Activated CD4-positive, alpha-beta memory T cell treated with anti-CD3 and anti-CD28 coated beads, Interleukin-2, amount 10 ng/mL, durations not matched to agents 7 days and 5 days (primary cell): Measurements from ENCODE around the gene REL. TPM values are rescaled to one million over a fixed set of nuclear protein-coding genes. Genes with fewer than 3 reads are reported as not detected.
A peak's percentile ranks its signal among the peaks of the same experiment; 100 is the strongest.

Experiments used
- CTCF ChIA-PET: fragments of 350-600 bp; sonication (Branson Sonifier 250); formaldehyde crosslinking; loops from one replicate; lab custom pipeline; 2021; ENCODE audit warnings: antibody characterized with exemption, inconsistent platforms; lab: Charles Lee
- POLR2A ChIA-PET: fragments of 350-600 bp; sonication (Branson Sonifier 250); formaldehyde crosslinking; loops from one replicate; lab custom pipeline; 2021; ENCODE audit warnings: antibody characterized with exemption; lab: Charles Lee
- DNase-seq: peaks from one replicate; pipeline ENCODE4 v3.0.0-alpha.2; 2020
- H3K27ac Mint-ChIP-seq: one replicate; pipeline ENCODE4 v1.8.0; 2021; ENCODE audit warnings: mild to moderate bottlenecking, mixed read lengths
- H3K27me3 Mint-ChIP-seq: one replicate; pipeline ENCODE4 v1.8.0; 2021; ENCODE audit warnings: mixed read lengths
- H3K36me3 Mint-ChIP-seq: one replicate; pipeline ENCODE4 v1.8.0; 2021; ENCODE audit warnings: low read depth, mixed read lengths
- H3K4me1 Mint-ChIP-seq: one replicate; pipeline ENCODE4 v1.8.0; 2021; ENCODE audit warnings: mixed read lengths
- H3K4me3 Mint-ChIP-seq: one replicate; pipeline ENCODE4 v1.8.0; 2021; ENCODE audit warnings: mild to moderate bottlenecking, mixed read lengths
- H3K9me3 Mint-ChIP-seq: one replicate; pipeline ENCODE4 v1.8.0; 2021; ENCODE audit warnings: mixed read lengths
- total RNA-seq, 2 experiments: library from RNA; stranded (reverse); gene quantifications; one replicate each; pipeline ENCODE4 v1.2.3, GENCODE V29; 2021

Gene REL
- total RNA-seq, 2 experiments from 2014 or later, result 22.9 to 24.0 TPM

GRCh38 chr2:60960706-60961105 is 79.3 kb downstream of the REL start:
- H3K4me1 Mint-ChIP-seq, result peaks cover 16% of the 10 kb centered on the region
- no peak for DNase-seq
- H3K9me3 Mint-ChIP-seq, result peaks cover 4% of the 10 kb centered on the region
- no peak overlapping the region for H3K4me3 Mint-ChIP-seq
- no peak overlapping the region for H3K27ac Mint-ChIP-seq
- POLR2A ChIA-PET, result no interaction called here
- CTCF ChIA-PET, result interaction anchor here (0.6 kb wide), 1 partner anchor 382 kb away, joined by 3 read pairs; no protein-coding TSS in a partner anchor
- peaks cover 33% of the 10 kb centered on the region for H3K36me3 Mint-ChIP-seq
- no peaks in the 10 kb centered on the region for H3K27me3 Mint-ChIP-seq

- ChIA-PET POLR2A (no interaction called here), CTCF (interaction anchor here (0.6 kb wide), 1 partner anchor 381 kb away, joined by 3 read pairs; no protein-coding TSS in a partner anchor)
- Mint-ChIP-seq H3K27ac (no peak overlapping the region), H3K27me3 (no peaks in the 10 kb centered on the region), H3K36me3 (peaks cover 35% of the 10 kb centered on the region), H3K4me1 (peaks cover 21% of the 10 kb centered on the region), H3K9me3 (peaks cover 4% of the 10 kb centered on the region), H3K4me3 (no peak overlapping the region)
- no peak for DNase-seq
These were observed 80.1 kb downstream of the REL start for GRCh38 chr2:60961457-60961856.

GRCh38 chr2:60962528-60962927 is 81.2 kb downstream of the REL start:
- DNase-seq, result no peak
- ChIA-PET POLR2A (interaction anchor here (3.9 kb wide), 1 partner anchor 81 kb away, joined by 25 read pairs; the partner anchor contains the start of gene REL), CTCF (no interaction called here)
- H3K36me3 Mint-ChIP-seq, result peaks cover 38% of the 10 kb centered on the region
- no peaks in the 10 kb centered on the region for H3K27me3 Mint-ChIP-seq
- peaks cover 27% of the 10 kb centered on the region for H3K4me1 Mint-ChIP-seq
- H3K27ac Mint-ChIP-seq, result no peak overlapping the region
- H3K9me3 Mint-ChIP-seq, result peaks cover 4% of the 10 kb centered on the region
- no peak overlapping the region for H3K4me3 Mint-ChIP-seq

GRCh38 chr2:60963190-60963589 is 81.8 kb downstream of the REL start:
- no peak overlapping the region for H3K4me3 Mint-ChIP-seq
- no peak for DNase-seq
- H3K27ac Mint-ChIP-seq, result no peak overlapping the region
- CTCF ChIA-PET, result no interaction called here
- H3K36me3 Mint-ChIP-seq, result peaks cover 40% of the 10 kb centered on the region
- POLR2A ChIA-PET, result interaction anchor here (1.4 to 3.9 kb wide), 2 partner anchors 81 to 100 kb away, joined by 3 to 25 read pairs; partner anchors contain the start of gene REL
- peaks cover 4% of the 10 kb centered on the region for H3K9me3 Mint-ChIP-seq
- no peaks in the 10 kb centered on the region for H3K27me3 Mint-ChIP-seq
- H3K4me1 Mint-ChIP-seq, result peaks cover 27% of the 10 kb centered on the region

- no peak for DNase-seq
- no peak overlapping the region for H3K4me3 Mint-ChIP-seq
- peaks cover 38% of the 10 kb centered on the region for H3K36me3 Mint-ChIP-seq
- H3K27ac Mint-ChIP-seq, result peak overlapping the region; percentile 77
- no peaks in the 10 kb centered on the region for H3K27me3 Mint-ChIP-seq
- CTCF ChIA-PET, result interaction anchor here (0.7 to 3.0 kb wide), 6 partner anchors 9 to 145 kb away, joined by 3 to 9 read pairs (median 6); no protein-coding TSS in a partner anchor
- POLR2A ChIA-PET, result interaction anchor here (0.7 to 3.9 kb wide), 9 partner anchors 12 to 213 kb away, joined by 3 to 25 read pairs (median 3); partner anchors contain the start of genes PAPOLG and REL
- peaks cover 4% of the 10 kb centered on the region for H3K9me3 Mint-ChIP-seq
- H3K4me1 Mint-ChIP-seq, result peaks cover 27% of the 10 kb centered on the region
These were observed 83.5 kb downstream of the REL start for GRCh38 chr2:60964651-60965498.

GRCh38 chr2:60965499-60965785 is 84.1 kb downstream of the REL start:
- H3K4me1 Mint-ChIP-seq, result peaks cover 27% of the 10 kb centered on the region
- no peak for DNase-seq
- H3K36me3 Mint-ChIP-seq, result peaks cover 38% of the 10 kb centered on the region
- no peak overlapping the region for H3K4me3 Mint-ChIP-seq
- POLR2A ChIA-PET, result interaction anchor here (0.7 to 3.9 kb wide), 6 partner anchors 12 to 213 kb away, joined by 3 to 25 read pairs (median 4); partner anchors contain the start of genes PAPOLG and REL
- no peaks in the 10 kb centered on the region for H3K27me3 Mint-ChIP-seq
- H3K9me3 Mint-ChIP-seq, result peaks cover 4% of the 10 kb centered on the region
- CTCF ChIA-PET, result interaction anchor here (1.5 to 3.0 kb wide), 4 partner anchors 9 to 34 kb away, joined by 3 to 9 read pairs (median 8); no protein-coding TSS in a partner anchor
- peak overlapping the region; percentile 77 for H3K27ac Mint-ChIP-seq

- Mint-ChIP-seq H3K9me3 (peaks cover 4% of the 10 kb centered on the region), H3K36me3 (peaks cover 36% of the 10 kb centered on the region), H3K27me3 (no peaks in the 10 kb centered on the region), H3K27ac (peak overlapping the region; percentile 3), H3K4me3 (no peak overlapping the region), H3K4me1 (peaks cover 33% of the 10 kb centered on the region)
- ChIA-PET POLR2A (interaction anchor here (1.4 to 3.9 kb wide), 3 partner anchors 10 to 85 kb away, joined by 4 to 25 read pairs (median 6); partner anchors contain the start of gene REL), CTCF (interaction anchor here (1.0 to 3.0 kb wide), 4 partner anchors 12 to 258 kb away, joined by 3 to 8 read pairs (median 6); no protein-coding TSS in a partner anchor)
- no peak for DNase-seq
These were observed 85.4 kb downstream of the REL start for GRCh38 chr2:60966507-60967405.

GRCh38 chr2:60972889-60973656 is 91.7 kb downstream of the REL start:
- Mint-ChIP-seq H3K27ac (no peak overlapping the region), H3K4me1 (peaks cover 26% of the 10 kb centered on the region), H3K9me3 (no peaks in the 10 kb centered on the region), H3K4me3 (no peak overlapping the region), H3K36me3 (no peaks in the 10 kb centered on the region), H3K27me3 (no peaks in the 10 kb centered on the region)
- POLR2A ChIA-PET, result no interaction called here
- CTCF ChIA-PET, result interaction anchor here (1.2 to 1.6 kb wide), 2 partner anchors 8 to 26 kb away, joined by 5 to 9 read pairs; no protein-coding TSS in a partner anchor
- DNase-seq, result no peak

GRCh38 chr2:60973705-60974104 is 92.3 kb downstream of the REL start:
- Mint-ChIP-seq H3K9me3 (no peaks in the 10 kb centered on the region), H3K27ac (no peak overlapping the region), H3K4me1 (peaks cover 27% of the 10 kb centered on the region), H3K4me3 (no peak overlapping the region), H3K27me3 (no peaks in the 10 kb centered on the region), H3K36me3 (no peaks in the 10 kb centered on the region)
- DNase-seq, result no peak
- POLR2A ChIA-PET, result interaction anchor here (1.1 kb wide), 1 partner anchor 156 kb away, joined by 3 read pairs; no protein-coding TSS in a partner anchor
- CTCF ChIA-PET, result interaction anchor here (0.7 to 1.6 kb wide), 3 partner anchors 9 to 26 kb away, joined by 3 to 9 read pairs (median 5); no protein-coding TSS in a partner anchor

- no peaks in the 10 kb centered on the region for H3K36me3 Mint-ChIP-seq
- DNase-seq, result no peak
- H3K4me3 Mint-ChIP-seq, result no peak overlapping the region
- H3K4me1 Mint-ChIP-seq, result peaks cover 27% of the 10 kb centered on the region
- no peak overlapping the region for H3K27ac Mint-ChIP-seq
- H3K27me3 Mint-ChIP-seq, result no peaks in the 10 kb centered on the region
- ChIA-PET CTCF (interaction anchor here (1.2 to 1.6 kb wide), 2 partner anchors 10 to 25 kb away, joined by 5 to 9 read pairs; no protein-coding TSS in a partner anchor), POLR2A (interaction anchor here (1.0 to 1.1 kb wide), 2 partner anchors 16 to 157 kb away, joined by 3 read pairs; no protein-coding TSS in a partner anchor)
- no peaks in the 10 kb centered on the region for H3K9me3 Mint-ChIP-seq
These were observed 93.3 kb downstream of the REL start for GRCh38 chr2:60974652-60975051.
